Osteoblast (primary cell): ENCODE results near the gene AIFM2. TPM values are rescaled to one million over a fixed set of nuclear protein-coding genes. Genes with fewer than 3 reads are reported as not detected.

Experiments used
- DNase-seq: peaks from one replicate; pipeline ENCODE4 v3.0.0; 2011; ENCODE audit warnings: low spot score, mixed read lengths; ENCODE audit not compliant: insufficient read length; ENCODE audit errors: missing footprints
- H2AFZ ChIP-seq: 2 replicates; pipeline ENCODE4 v1.6.0; 2011; ENCODE audit warnings: mild to moderate bottlenecking, low read length
- H3K27ac ChIP-seq: 2 replicates; pipeline ENCODE4 v1.5.1; 2011; ENCODE audit warnings: mild to moderate bottlenecking, low read depth, low read length, moderate library complexity
- H3K27me3 ChIP-seq: 2 replicates; pipeline ENCODE4 v1.6.0; 2012; ENCODE audit warnings: mild to moderate bottlenecking, control low read depth, inconsistent platforms, low read length, moderate library complexity; ENCODE audit not compliant: insufficient read depth
- H3K36me3 ChIP-seq: 2 replicates; pipeline ENCODE4 v1.5.1; 2011; ENCODE audit warnings: mild to moderate bottlenecking, low read length, control low read depth, moderate library complexity; ENCODE audit not compliant: insufficient read depth
- H3K4me1 ChIP-seq: 2 replicates; pipeline ENCODE4 v1.5.1; 2011; ENCODE audit warnings: mild to moderate bottlenecking, low read length, control low read depth, moderate library complexity; ENCODE audit not compliant: insufficient read depth
- H3K4me2 ChIP-seq: 2 replicates; pipeline ENCODE4 v1.6.0; 2011; ENCODE audit warnings: mild to moderate bottlenecking, low read length; ENCODE audit not compliant: insufficient read depth
- H3K4me3 ChIP-seq: fragments of 200-600 bp; sonication (generic); 3 replicates; pipeline ENCODE4 v1.5.1; 2012; ENCODE audit warnings: mild to moderate bottlenecking, low read length, inconsistent platforms; ENCODE audit not compliant: insufficient read depth
- H3K79me2 ChIP-seq: 2 replicates; pipeline ENCODE4 v1.6.0; 2012; ENCODE audit warnings: mild to moderate bottlenecking, low read length, control low read depth, inconsistent platforms; ENCODE audit not compliant: insufficient read depth
- H3K9me3 ChIP-seq: 2 replicates; pipeline ENCODE4 v1.5.1; 2011; ENCODE audit warnings: low read depth, low read length, control low read depth
- H4K20me1 ChIP-seq: 2 replicates; pipeline ENCODE4 v1.6.0; 2012; ENCODE audit warnings: mild to moderate bottlenecking, low read length, control low read depth; ENCODE audit not compliant: insufficient read depth
- total RNA-seq: library from RNA; depleted of rRNA; stranded (reverse); fragments of >200 nt; gene quantifications from 2 replicates; pipeline ENCODE4 v1.2.3, GENCODE V29; 2012
- TF ChIP-seq, protein P1 (sequence below): IDR thresholded peaks from 2 replicates; pipeline ENCODE4 v1.5.1; 2011; ENCODE audit warnings: mild to moderate bottlenecking, low read depth, low read length, moderate library complexity; ENCODE audit errors: extremely low read depth

AIFM2 gene
- total RNA-seq, 1 donor: 14.8 TPM

DNA sequence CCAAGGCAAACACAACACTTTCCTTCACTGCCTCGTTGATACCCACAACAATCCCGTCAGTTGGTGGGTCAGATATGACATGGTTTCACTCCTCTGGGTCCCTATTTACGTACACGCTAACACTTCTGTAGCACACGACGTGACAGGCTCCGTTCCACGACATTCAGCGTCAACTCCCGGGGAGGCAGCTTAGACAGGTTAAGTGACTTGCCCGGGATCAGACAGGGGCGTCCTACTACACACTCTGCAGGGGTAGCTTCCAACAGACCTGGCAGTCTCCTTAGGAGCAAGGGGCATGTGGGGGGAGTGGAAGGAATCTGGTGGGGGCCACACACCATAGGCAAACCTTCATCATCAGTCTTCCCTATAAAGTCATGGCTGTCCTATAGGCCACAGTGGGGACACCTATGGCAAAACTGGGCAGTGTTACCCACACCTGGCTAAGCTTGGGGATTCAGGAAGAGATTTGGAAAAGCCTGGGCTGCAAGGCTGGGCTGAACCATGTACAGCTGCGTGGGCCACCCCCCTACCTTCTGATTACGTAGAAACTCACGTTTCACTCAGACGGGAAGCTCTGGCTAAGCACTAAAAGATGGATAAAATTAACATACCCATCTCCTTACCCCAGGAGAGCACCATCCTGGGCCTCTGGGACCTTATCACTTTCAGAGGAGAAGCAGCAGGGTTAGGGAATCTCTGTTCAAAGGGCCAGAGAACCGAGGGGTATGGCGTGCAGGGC lies 11.9 kb upstream of the AIFM2 start:
- Histone ChIP-seq H4K20me1 (peaks cover 52% of the 10 kb centered on the region), H3K27ac (peak overlapping the region; percentile 76), H3K4me3 (peak overlapping the region; percentile 83), H3K79me2 (peaks cover 44% of the 10 kb centered on the region), H3K4me2 (peak overlapping the region; percentile 86), H3K27me3 (no peaks in the 10 kb centered on the region), H2AFZ (no peak overlapping the region), H3K9me3 (no peaks in the 10 kb centered on the region), H3K36me3 (peaks cover 24% of the 10 kb centered on the region), H3K4me1 (peaks cover 25% of the 10 kb centered on the region)
- DNase-seq: peak; percentile 71
- TF ChIP-seq, protein P1, sequence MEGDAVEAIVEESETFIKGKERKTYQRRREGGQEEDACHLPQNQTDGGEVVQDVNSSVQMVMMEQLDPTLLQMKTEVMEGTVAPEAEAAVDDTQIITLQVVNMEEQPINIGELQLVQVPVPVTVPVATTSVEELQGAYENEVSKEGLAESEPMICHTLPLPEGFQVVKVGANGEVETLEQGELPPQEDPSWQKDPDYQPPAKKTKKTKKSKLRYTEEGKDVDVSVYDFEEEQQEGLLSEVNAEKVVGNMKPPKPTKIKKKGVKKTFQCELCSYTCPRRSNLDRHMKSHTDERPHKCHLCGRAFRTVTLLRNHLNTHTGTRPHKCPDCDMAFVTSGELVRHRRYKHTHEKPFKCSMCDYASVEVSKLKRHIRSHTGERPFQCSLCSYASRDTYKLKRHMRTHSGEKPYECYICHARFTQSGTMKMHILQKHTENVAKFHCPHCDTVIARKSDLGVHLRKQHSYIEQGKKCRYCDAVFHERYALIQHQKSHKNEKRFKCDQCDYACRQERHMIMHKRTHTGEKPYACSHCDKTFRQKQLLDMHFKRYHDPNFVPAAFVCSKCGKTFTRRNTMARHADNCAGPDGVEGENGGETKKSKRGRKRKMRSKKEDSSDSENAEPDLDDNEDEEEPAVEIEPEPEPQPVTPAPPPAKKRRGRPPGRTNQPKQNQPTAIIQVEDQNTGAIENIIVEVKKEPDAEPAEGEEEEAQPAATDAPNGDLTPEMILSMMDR: no peak

DNA sequence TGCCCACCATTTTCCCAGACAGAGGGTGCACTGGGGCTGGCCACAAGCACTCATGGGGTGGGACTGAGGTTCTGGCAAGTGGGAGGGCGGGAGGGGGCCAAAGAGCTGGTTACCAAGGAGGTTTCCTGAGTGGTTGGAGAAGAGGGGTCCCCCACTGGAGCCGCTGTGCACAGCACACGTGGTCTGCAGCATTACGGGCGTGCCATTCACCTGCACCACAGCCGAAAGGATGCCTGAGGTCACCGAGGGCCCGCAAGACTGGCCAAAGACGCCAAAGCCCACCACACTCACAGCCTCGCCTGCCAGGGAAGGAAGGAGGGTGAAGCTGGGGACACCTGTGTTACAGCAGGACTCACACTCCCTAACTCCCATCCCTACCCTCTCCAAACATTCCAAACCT lies 9.9 kb upstream of the AIFM2 start:
- no peak overlapping the region for H3K27ac ChIP-seq
- peaks cover 29% of the 10 kb centered on the region for H3K79me2 ChIP-seq
- H3K4me2 ChIP-seq: no peak overlapping the region
- H4K20me1 ChIP-seq: peaks cover 48% of the 10 kb centered on the region
- H3K36me3 ChIP-seq: peaks cover 23% of the 10 kb centered on the region
- H2AFZ ChIP-seq: no peak overlapping the region
- DNase-seq: peak; percentile 77
- H3K4me3 ChIP-seq: no peak overlapping the region
- H3K27me3 ChIP-seq: no peaks in the 10 kb centered on the region
- peaks cover 19% of the 10 kb centered on the region for H3K4me1 ChIP-seq
- no peaks in the 10 kb centered on the region for H3K9me3 ChIP-seq
- TF ChIP-seq, protein P1: no peak

DNA sequence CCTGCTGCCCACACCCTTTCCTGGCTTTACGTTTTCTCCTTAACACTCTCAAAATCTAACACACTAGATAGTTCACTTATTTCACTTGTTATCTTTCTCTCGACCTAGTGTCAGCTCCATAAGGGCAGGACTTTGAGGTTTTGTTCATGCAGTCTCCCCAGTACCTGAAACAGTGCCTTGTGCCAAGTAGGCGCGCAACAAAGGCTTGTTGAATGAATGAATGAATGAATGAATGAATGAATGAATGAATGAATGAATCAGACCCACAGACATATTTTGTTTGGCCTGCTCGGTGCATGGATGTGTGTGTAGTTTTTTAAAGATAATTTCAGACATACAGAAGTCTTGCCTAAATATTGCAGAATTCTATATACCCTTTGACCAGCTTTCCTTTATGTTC lies 7.7 kb upstream of the AIFM2 start:
- no peak overlapping the region for H2AFZ ChIP-seq

DNA sequence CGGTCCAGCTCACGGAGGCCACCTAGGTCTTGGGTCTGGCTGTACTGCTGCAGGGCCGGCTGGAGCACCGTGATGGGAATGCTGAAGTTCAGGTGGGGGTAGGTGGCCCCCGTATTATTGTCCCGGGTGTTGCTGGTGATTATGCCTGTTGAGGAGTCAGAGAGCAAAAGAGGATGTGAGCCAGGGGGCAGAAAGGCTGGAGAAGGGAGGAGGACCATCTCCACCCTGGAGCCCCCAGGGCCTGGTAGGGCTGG lies 7.3 kb upstream of the AIFM2 start:
- no peak overlapping the region for H3K27ac ChIP-seq
- H3K36me3 ChIP-seq: peaks cover 23% of the 10 kb centered on the region
- H3K4me2 ChIP-seq: no peak overlapping the region
- peaks cover 2% of the 10 kb centered on the region for H3K4me1 ChIP-seq
- peaks cover 23% of the 10 kb centered on the region for H3K79me2 ChIP-seq
- no peak for DNase-seq
- no peak overlapping the region for H3K4me3 ChIP-seq
- TF ChIP-seq, protein P1: no peak
- H3K27me3 ChIP-seq: no peaks in the 10 kb centered on the region
- no peak overlapping the region for H2AFZ ChIP-seq
- H4K20me1 ChIP-seq: peaks cover 36% of the 10 kb centered on the region
- no peaks in the 10 kb centered on the region for H3K9me3 ChIP-seq

More for the DNA sequence above, 7.7 kb upstream of the AIFM2 start:
- Histone ChIP-seq H3K4me2 (no peak overlapping the region), H3K27me3 (no peaks in the 10 kb centered on the region), H4K20me1 (peaks cover 40% of the 10 kb centered on the region), H3K9me3 (no peaks in the 10 kb centered on the region), H3K27ac (no peak overlapping the region), H3K79me2 (peaks cover 27% of the 10 kb centered on the region), H3K36me3 (peaks cover 23% of the 10 kb centered on the region), H3K4me3 (no peak overlapping the region), H3K4me1 (peaks cover 6% of the 10 kb centered on the region)
- TF ChIP-seq, protein P1: no peak
- DNase-seq: no peak
